ENCODE data around the gene WDR44. TPM values are rescaled to one million over a fixed set of nuclear protein-coding genes. Genes with fewer than 3 reads are reported as not detected.
A peak's percentile ranks its signal among the peaks of the same experiment; 100 is the strongest.

Gene WDR44
- total RNA-seq, 2 experiments from 2014 or later: 11.7 to 12.2 TPM

GRCh38 chrX:118420462-118420861 is 74.6 kb downstream of the WDR44 start:
- Mint-ChIP-seq H3K27me3 (no peaks in the 10 kb centered on the region), H3K4me3 (no peak overlapping the region), H3K4me1 (ENCODE audit: low read depth) (peaks cover 28% of the 10 kb centered on the region), H3K36me3 (ENCODE audit: low read depth) (peaks cover 67% of the 10 kb centered on the region), H3K27ac (no peak overlapping the region), H3K9me3 (no peaks in the 10 kb centered on the region)
- intact Hi-C loops (cut with DNase I, micrococcal nuclease): no loop called here
- peaks cover 5% of the 10 kb centered on the region for H3K36me3 ChIP-seq (ENCODE audit: insufficient read depth, low read length)
- ChIA-PET POLR2A (no interaction called here), CTCF (no interaction called here)
- no peaks in the 10 kb centered on the region for H3K4me1 ChIP-seq (ENCODE audit: insufficient read depth, low read length)
- no peak overlapping the region for H3K4me3 ChIP-seq (ENCODE audit: low read length)
- H3K9me3 ChIP-seq (ENCODE audit: control insufficient read depth in 1 of 2, insufficient read depth in 1 of 2, low read length in 2 of 2): no peaks in the 10 kb centered on the region
- H3K27me3 ChIP-seq (ENCODE audit: control insufficient read depth in 1 of 2, insufficient read depth in 2 of 2, low read length in 2 of 2): no peaks in the 10 kb centered on the region
- TF ChIP-seq CTCF (IDR thresholded peaks at IDR 0.05): no peak
- no peak for ATAC-seq (ENCODE audit: poor library complexity)
- H3K27ac ChIP-seq (ENCODE audit: low read depth in 1 of 2, low read length in 2 of 2): no peak overlapping the region
- peak in 1 of 14 experiments; percentile 22 for DNase-seq

GRCh38 chrX:118423558-118423957 is 77.7 kb downstream of the WDR44 start:
- ChIA-PET CTCF (no interaction called here), POLR2A (no interaction called here)
- DNase-seq: no peak
- Histone ChIP-seq H3K9me3 (ENCODE audit: control insufficient read depth in 1 of 2, insufficient read depth in 1 of 2, low read length in 2 of 2) (no peaks in the 10 kb centered on the region), H3K4me3 (ENCODE audit: low read length) (no peak overlapping the region), H3K36me3 (ENCODE audit: insufficient read depth, low read length) (peaks cover 5% of the 10 kb centered on the region), H3K27me3 (ENCODE audit: control insufficient read depth in 1 of 2, insufficient read depth in 2 of 2, low read length in 2 of 2) (no peaks in the 10 kb centered on the region), H3K27ac (ENCODE audit: low read depth in 1 of 2, low read length in 2 of 2) (no peak overlapping the region), H3K4me1 (ENCODE audit: insufficient read depth, low read length) (no peaks in the 10 kb centered on the region)
- no peak overlapping the region for H3K27ac Mint-ChIP-seq
- no peaks in the 10 kb centered on the region for H3K27me3 Mint-ChIP-seq
- H3K9me3 Mint-ChIP-seq: no peaks in the 10 kb centered on the region
- intact Hi-C loops (cut with DNase I, micrococcal nuclease): no loop called here
- H3K36me3 Mint-ChIP-seq (ENCODE audit: low read depth): peaks cover 38% of the 10 kb centered on the region
- H3K4me1 Mint-ChIP-seq (ENCODE audit: low read depth): peaks cover 13% of the 10 kb centered on the region
- no peak for TF ChIP-seq CTCF (IDR thresholded peaks at IDR 0.05)
- no peak for ATAC-seq (ENCODE audit: poor library complexity)
- no peak overlapping the region for H3K4me3 Mint-ChIP-seq

GRCh38 chrX:118432799-118433198 is 86.9 kb downstream of the WDR44 start:
- no peaks in the 10 kb centered on the region for H3K9me3 ChIP-seq (ENCODE audit: control insufficient read depth in 1 of 2, insufficient read depth in 1 of 2, low read length in 2 of 2)
- Mint-ChIP-seq H3K9me3 (no peaks in the 10 kb centered on the region), H3K4me3 (no peak overlapping the region), H3K36me3 (ENCODE audit: low read depth) (peaks cover 57% of the 10 kb centered on the region), H3K27me3 (no peaks in the 10 kb centered on the region), H3K27ac (no peak overlapping the region), H3K4me1 (ENCODE audit: low read depth) (no peaks in the 10 kb centered on the region)
- TF ChIP-seq CTCF (IDR thresholded peaks at IDR 0.05): no peak
- H3K4me3 ChIP-seq (ENCODE audit: low read length): no peak overlapping the region
- no peaks in the 10 kb centered on the region for H3K27me3 ChIP-seq (ENCODE audit: control insufficient read depth in 1 of 2, insufficient read depth in 2 of 2, low read length in 2 of 2)
- H3K4me1 ChIP-seq (ENCODE audit: insufficient read depth, low read length): no peaks in the 10 kb centered on the region
- DNase-seq (no peak), ATAC-seq (ENCODE audit: poor library complexity) (no peak)
- peaks cover 28% of the 10 kb centered on the region for H3K36me3 ChIP-seq (ENCODE audit: insufficient read depth, low read length)
- CTCF ChIA-PET: interaction anchor here (1.3 kb wide), 1 partner anchor 14 kb away, joined by 3 read pairs; no protein-coding TSS in a partner anchor
- intact Hi-C loops (cut with DNase I, micrococcal nuclease): no loop called here
- POLR2A ChIA-PET: no interaction called here
- H3K27ac ChIP-seq (ENCODE audit: low read depth in 1 of 2, low read length in 2 of 2): no peak overlapping the region

Data from CD4-positive, alpha-beta T cell (primary cell).